Fibroblast of skin of left biceps (primary cell): ENCODE measurements around the gene AKAP13.

Experiments used
- DNase-seq, 2 experiments: peaks; one replicate each; pipeline ENCODE4 v3.0.0-alpha.2; 2013; ENCODE audit warnings: low read depth in 2 of 2

AKAP13 gene

GRCh38 chr15:85407421-85408269, 27.2 kb downstream of the AKAP13 start:
- DNase-seq, result no peak

GRCh38 chr15:85408270-85408746, 27.9 kb downstream of the AKAP13 start:
- no peak for DNase-seq

- no peak for DNase-seq
Observed at GRCh38 chr15:85412066-85412465, 31.7 kb downstream of the AKAP13 start.

GRCh38 chr15:85412956-85413854, 32.8 kb downstream of the AKAP13 start:
- no peak for DNase-seq

GRCh38 chr15:85414037-85414436, 33.6 kb downstream of the AKAP13 start:
- DNase-seq, result no peak

- no peak for DNase-seq
Observed at GRCh38 chr15:85414495-85414894, 34.1 kb downstream of the AKAP13 start.

- DNase-seq, result no peak
Observed at GRCh38 chr15:85414991-85415390, 34.6 kb downstream of the AKAP13 start.

- DNase-seq, result no peak
Observed at GRCh38 chr15:85415783-85416182, 35.4 kb downstream of the AKAP13 start.

GRCh38 chr15:85417276-85417675, 36.9 kb downstream of the AKAP13 start:
- no peak for DNase-seq

GRCh38 chr15:85419161-85419560, 38.8 kb downstream of the AKAP13 start:
- DNase-seq, result no peak

GRCh38 chr15:85421116-85421925, 40.9 kb downstream of the AKAP13 start:
- no peak for DNase-seq

GRCh38 chr15:85422607-85423006, 42.2 kb downstream of the AKAP13 start:
- no peak for DNase-seq

GRCh38 chr15:85423256-85423655, 42.9 kb downstream of the AKAP13 start:
- DNase-seq, result no peak

GRCh38 chr15:85424154-85424553, 43.8 kb downstream of the AKAP13 start:
- no peak for DNase-seq

GRCh38 chr15:85426481-85426880, 46.1 kb downstream of the AKAP13 start:
- no peak for DNase-seq

GRCh38 chr15:85427286-85428028, 47.1 kb downstream of the AKAP13 start:
- DNase-seq, result no peak

- no peak for DNase-seq
Observed at GRCh38 chr15:85429522-85429921, 49.1 kb downstream of the AKAP13 start.

- DNase-seq, result no peak
Observed at GRCh38 chr15:85430406-85431204, 50.2 kb downstream of the AKAP13 start.

- no peak for DNase-seq
Observed at GRCh38 chr15:85439996-85440395, 59.6 kb downstream of the AKAP13 start.

- DNase-seq, result no peak
Observed at GRCh38 chr15:85440451-85440850, 60.0 kb downstream of the AKAP13 start.
